GM12892 (cell line): ENCODE measurements around the gene ANKFY1.
"Not testable (repeated sequence)": the region's sequence is repeated elsewhere in the genome, so short reads cannot be mapped to it uniquely, and the experiment has no call there.

Experiments used
- DNase-seq: peaks from one replicate; pipeline ENCODE4 v3.0.0; 2011; ENCODE audit not compliant: insufficient read length
- FAIRE-seq: peaks from 2 replicates; lab custom pipeline; 2011; peaks lifted over from hg19 to GRCh38; lab: Jason Lieb, UNC
- POLR2A ChIP-seq: IDR thresholded peaks from 2 replicates; pipeline ENCODE4 v1.6.1; 2011; ENCODE audit warnings: low read depth, low read length, control low read depth
- POLR2AphosphoS5 ChIP-seq: IDR thresholded peaks from 2 replicates; pipeline ENCODE4 v1.6.1; 2011; ENCODE audit warnings: low read depth, low read length, control low read depth
- TAF1 ChIP-seq: IDR thresholded peaks from 2 replicates; pipeline ENCODE4 v1.6.1; 2011; ENCODE audit warnings: low read depth, mild to moderate bottlenecking, control low read depth, low read length, borderline replicate concordance

The ANKFY1 gene

GRCh38 chr17:4287710-4288109 lies 23.9 kb upstream of the ANKFY1 start:
- TF ChIP-seq TAF1 (no peak), POLR2AphosphoS5 (no peak), POLR2A (no peak)
- FAIRE-seq (no peak), DNase-seq (no peak)

DNA sequence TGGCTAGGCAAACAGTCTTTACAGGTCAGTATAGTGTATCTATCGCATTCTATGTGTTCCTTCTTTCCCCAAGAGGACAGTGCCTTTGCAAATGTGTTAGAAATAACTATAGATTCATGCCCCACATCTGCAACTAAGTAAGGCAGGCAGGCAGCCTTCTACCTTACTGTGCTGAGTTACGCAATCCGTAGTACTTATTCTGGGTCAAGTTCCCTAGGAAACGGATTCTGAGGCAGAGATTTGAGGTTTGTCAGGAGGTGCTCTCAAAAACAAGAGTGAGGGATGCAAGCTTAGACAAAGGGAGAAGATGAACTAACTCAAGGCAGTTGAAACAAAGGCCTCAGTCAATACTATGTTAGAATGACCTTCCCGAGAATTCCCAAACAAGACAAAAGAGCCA lies 12.7 kb upstream of the ANKFY1 start:
- DNase-seq, result no peak
- FAIRE-seq, result no peak
- no peak for TF ChIP-seq POLR2AphosphoS5
- no peak for TF ChIP-seq POLR2A
- TF ChIP-seq TAF1, result no peak

- FAIRE-seq (no peak), DNase-seq (no peak)
- TF ChIP-seq POLR2A (no peak), POLR2AphosphoS5 (no peak), TAF1 (no peak)
These were observed 9.2 kb upstream of the ANKFY1 start for GRCh38 chr17:4272972-4273368.

GRCh38 chr17:4272213-4272971 lies 8.6 kb upstream of the ANKFY1 start:
- no peak for FAIRE-seq
- TF ChIP-seq POLR2A (no peak), POLR2AphosphoS5 (no peak), TAF1 (no peak)
- DNase-seq, result no peak

- DNase-seq, result no peak
- no peak for FAIRE-seq
- no peak for TF ChIP-seq POLR2A
- no peak for TF ChIP-seq TAF1
- no peak for TF ChIP-seq POLR2AphosphoS5
These were observed 7.0 kb upstream of the ANKFY1 start for GRCh38 chr17:4270736-4271135.

DNA sequence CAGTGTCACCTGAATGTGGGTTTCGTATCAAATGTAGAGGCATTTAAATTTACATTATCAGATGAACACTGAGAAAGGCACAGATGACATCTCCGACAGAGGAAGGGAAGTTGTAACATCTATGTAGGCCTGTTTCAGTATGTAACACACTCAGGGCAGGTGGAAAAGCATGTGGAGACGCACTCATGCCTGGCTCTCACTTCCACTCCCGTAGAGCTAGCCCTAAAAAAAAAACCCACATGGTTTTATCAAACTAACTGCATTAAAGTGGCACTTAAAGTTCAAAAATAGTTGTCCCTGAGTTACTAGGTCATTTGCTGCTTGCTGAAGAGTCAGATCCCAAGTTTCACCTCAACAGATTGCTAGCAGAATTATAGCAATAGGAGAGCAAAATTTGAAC lies 6.1 kb upstream of the ANKFY1 start:
- TF ChIP-seq POLR2A, result no peak
- no peak for TF ChIP-seq TAF1
- TF ChIP-seq POLR2AphosphoS5, result 0 out of 2 replicates have a peak, but pooled peaks have one; percentile 28
- DNase-seq, result no peak
- FAIRE-seq, result no peak

DNA sequence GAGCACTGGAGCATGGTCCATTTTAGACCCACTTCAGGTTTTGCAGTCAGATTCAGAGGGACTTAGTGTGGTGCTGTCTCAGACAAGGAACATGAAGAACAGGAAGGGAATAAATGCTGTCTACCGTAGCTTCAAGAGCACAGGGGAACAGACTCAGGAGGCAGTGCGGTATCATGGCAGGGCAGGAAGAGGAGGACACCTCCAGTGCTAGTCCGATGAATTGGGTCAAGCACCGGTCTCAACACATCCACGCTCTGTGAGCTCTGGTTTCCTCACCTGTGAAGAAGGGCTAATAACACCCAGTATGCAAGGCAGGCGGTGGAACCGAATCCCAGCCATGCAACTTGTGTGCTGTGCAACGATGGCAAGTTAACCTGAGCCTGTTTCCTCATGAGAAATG lies 3.6 kb upstream of the ANKFY1 start:
- peak; percentile 18; the same call in 1 of the 2 replicates for TF ChIP-seq POLR2A
- peak; percentile 61; the same call in 1 of the 2 replicates for TF ChIP-seq POLR2AphosphoS5
- no peak for TF ChIP-seq TAF1
- FAIRE-seq (no peak), DNase-seq (no peak)

GRCh38 chr17:4266550-4266949 lies 2.8 kb upstream of the ANKFY1 start:
- DNase-seq (no peak), FAIRE-seq (no peak)
- TF ChIP-seq TAF1 (no peak), POLR2AphosphoS5 (0 out of 2 replicates have a peak, but pooled peaks have one; percentile 17), POLR2A (no peak)

DNA sequence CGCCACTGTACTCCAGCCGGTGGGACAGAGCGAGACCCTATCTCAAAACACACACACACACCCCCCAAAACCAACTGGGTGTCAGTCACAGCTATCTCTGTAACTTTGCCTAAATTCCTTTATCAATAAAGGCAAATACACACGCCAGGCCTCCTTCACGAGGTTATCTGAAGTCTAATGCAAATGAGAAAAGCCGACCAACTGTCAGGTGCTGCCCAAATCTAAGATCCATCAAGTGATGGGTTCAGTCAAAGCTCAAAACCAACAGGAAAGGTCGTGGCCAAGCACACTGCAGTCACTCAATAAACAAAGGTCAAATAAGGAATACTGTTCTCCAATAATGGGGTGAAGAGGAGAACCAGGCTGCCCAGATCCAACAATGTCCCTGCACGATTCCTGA lies 1.1 kb downstream of the ANKFY1 start:
- FAIRE-seq (peak; percentile 57), DNase-seq (no peak)
- TF ChIP-seq POLR2A, result no peak
- no peak for TF ChIP-seq POLR2AphosphoS5
- no peak for TF ChIP-seq TAF1

DNA sequence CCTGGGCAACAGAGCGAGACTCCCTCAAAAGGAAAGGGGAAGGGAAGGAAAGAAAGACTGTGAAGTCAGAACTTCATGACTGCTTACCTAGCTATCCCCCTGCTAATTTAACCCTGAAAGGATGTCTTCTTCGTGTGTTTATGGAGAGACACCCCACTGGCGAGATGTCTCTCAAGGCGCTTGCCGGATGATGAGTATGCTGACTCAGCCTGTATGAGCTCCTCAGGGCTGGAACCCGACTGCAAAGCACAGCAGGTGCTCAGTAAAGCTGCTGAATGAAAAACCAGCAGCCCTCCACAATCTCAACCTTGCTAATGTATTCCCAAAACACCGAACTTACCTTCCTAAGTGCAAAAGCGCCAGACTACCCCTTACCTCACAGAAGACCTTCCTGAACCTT lies 2.3 kb downstream of the ANKFY1 start:
- FAIRE-seq (no peak), DNase-seq (no peak)
- TF ChIP-seq POLR2AphosphoS5 (no peak), POLR2A (no peak)

DNA sequence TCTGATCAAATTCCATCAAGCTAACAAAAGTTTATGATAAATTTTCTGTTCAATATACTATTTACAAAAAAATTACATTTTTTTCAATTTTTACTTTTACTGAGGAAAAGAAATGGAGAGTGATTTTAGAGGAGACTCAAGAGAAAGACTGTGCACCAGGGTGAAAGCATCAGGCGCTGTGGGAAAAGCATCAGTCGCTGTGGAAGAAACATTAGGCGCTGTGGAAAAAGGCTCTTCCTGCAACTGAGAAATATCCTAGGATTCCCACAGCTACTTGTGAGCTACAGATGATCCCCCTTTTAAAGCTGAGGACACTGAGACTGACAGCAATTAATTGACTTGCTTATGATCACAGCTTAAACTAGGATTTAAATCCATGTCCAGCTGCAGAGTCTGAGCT lies 4.9 kb downstream of the ANKFY1 start:
- DNase-seq, result no peak
- TF ChIP-seq TAF1 (no peak), POLR2A (no peak), POLR2AphosphoS5 (no peak)
- no peak for FAIRE-seq

- DNase-seq (no peak), FAIRE-seq (no peak)
- TF ChIP-seq TAF1 (no peak), POLR2AphosphoS5 (no peak), POLR2A (no peak)
These were observed 6.8 kb downstream of the ANKFY1 start for GRCh38 chr17:4256952-4257351.

DNA sequence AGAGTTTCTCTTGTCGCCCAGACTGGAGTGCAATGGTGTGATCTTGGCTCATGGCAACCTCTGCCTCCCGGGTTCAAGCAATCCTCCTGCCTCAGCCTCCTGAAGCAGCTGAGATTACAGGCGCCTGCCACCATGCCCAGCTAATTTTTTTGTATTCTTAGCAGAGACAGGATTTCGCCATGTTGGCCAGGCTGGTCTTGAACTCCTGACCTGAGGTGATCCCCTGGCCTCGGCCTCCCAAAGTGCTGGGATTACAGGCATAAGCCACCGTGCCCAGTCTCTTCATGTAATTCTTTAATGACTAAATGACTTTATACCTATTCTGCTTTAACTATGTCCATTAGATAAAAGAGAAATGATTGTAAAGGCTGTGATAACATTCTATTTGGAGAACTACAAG lies 8.5 kb downstream of the ANKFY1 start:
- FAIRE-seq, DNase-seq: not testable (repeated sequence)
